GM19099 (cell line): Measurements from ENCODE around the gene CDC25B.

ENCODE experiments used
- POLR2A ChIP-seq: IDR thresholded peaks from 3 replicates; pipeline ENCODE4 v1.6.1; 2011; ENCODE audit warnings: low read depth; ENCODE audit not compliant: insufficient read length; ENCODE audit errors: extremely low read depth

CDC25B gene

GRCh38 chr20:3804254-3804751, 8.2 kb downstream of the CDC25B start:
- no peak for TF ChIP-seq POLR2A

GRCh38 chr20:3804781-3805180, 8.7 kb downstream of the CDC25B start:
- no peak for TF ChIP-seq POLR2A

GRCh38 chr20:3808544-3808943, 12.4 kb downstream of the CDC25B start:
- TF ChIP-seq POLR2A, result no peak

GRCh38 chr20:3811467-3812258, 15.6 kb downstream of the CDC25B start:
- TF ChIP-seq POLR2A, result no peak

GRCh38 chr20:3812259-3812681, 16.2 kb downstream of the CDC25B start:
- no peak for TF ChIP-seq POLR2A

- TF ChIP-seq POLR2A, result no peak
These were observed 17.1 kb downstream of the CDC25B start for GRCh38 chr20:3812975-3813847.

- no peak for TF ChIP-seq POLR2A
These were observed 17.9 kb downstream of the CDC25B start for GRCh38 chr20:3813848-3814581.

GRCh38 chr20:3814928-3815495, 18.9 kb downstream of the CDC25B start:
- no peak for TF ChIP-seq POLR2A

GRCh38 chr20:3815703-3816315, 19.7 kb downstream of the CDC25B start:
- TF ChIP-seq POLR2A, result no peak

- no peak for TF ChIP-seq POLR2A
These were observed 22.3 kb downstream of the CDC25B start for GRCh38 chr20:3818155-3819151.

- TF ChIP-seq POLR2A, result no peak
These were observed 23.4 kb downstream of the CDC25B start for GRCh38 chr20:3819411-3820047.

- TF ChIP-seq POLR2A, result peak; percentile 91
These were observed 24.2 kb downstream of the CDC25B start, which contains the start of gene AP5S1 for GRCh38 chr20:3820048-3820900. Gene AP5S1, plus strand, starts transcription at chr20:3820547. Its CDS starts 1,571 bp downstream, at chr20:3822118.
